HCT116 (cell line): ENCODE results near the gene ZC3H12C.

Experiments used
- CTCF ChIP-seq, 3 experiments: fragments of 200-600 bp in 1 of 3; sonication (generic) in 1 of 3; IDR thresholded peaks in 2 of 3; conservative IDR thresholded peaks in 1 of 3; 2 replicates each; pipeline ENCODE4 v1.5.1; 2012 to 2017; ENCODE audit warnings: low read depth in 2 of 3, low read length in 2 of 3, antibody characterized with exemption in 1 of 3, borderline replicate concordance in 1 of 3, control low read depth in 1 of 3, mild to moderate bottlenecking in 1 of 3, mixed read lengths in 1 of 3, mixed run types in 1 of 3, moderate library complexity in 1 of 3; ENCODE audit not compliant: insufficient read depth in 1 of 3
- EZH2 ChIP-seq: fragments of 200-600 bp; sonication (generic); IDR thresholded peaks from 2 replicates; pipeline ENCODE4 v1.6.1; 2017; ENCODE audit warnings: antibody characterized with exemption, mixed run types
- JUND ChIP-seq: IDR thresholded peaks from 2 replicates; pipeline ENCODE4 v1.6.1; 2012
- POLR2A ChIP-seq: IDR thresholded peaks from 2 replicates; pipeline ENCODE4 v1.7.0; 2011; ENCODE audit warnings: borderline replicate concordance; ENCODE audit not compliant: insufficient read depth, insufficient read length; ENCODE audit errors: extremely low read depth
- POLR2AphosphoS5 ChIP-seq: IDR thresholded peaks from 2 replicates; pipeline ENCODE4 v1.6.1; 2011; ENCODE audit warnings: mild to moderate bottlenecking, low read depth, low read length, moderate library complexity
- RAD21 ChIP-seq: IDR thresholded peaks from 2 replicates; pipeline ENCODE4 v1.6.1; 2012; ENCODE audit warnings: low read depth, mild to moderate bottlenecking
- TCF7L2 ChIP-seq: IDR thresholded peaks from 2 replicates; pipeline ENCODE4 v1.7.0; 2011; ENCODE audit warnings: borderline replicate concordance, inconsistent platforms; ENCODE audit not compliant: insufficient read depth, insufficient read length; ENCODE audit errors: extremely low read depth
- YY1 ChIP-seq: IDR thresholded peaks from 2 replicates; pipeline ENCODE4 v1.6.1; 2011; ENCODE audit warnings: low read length, low read depth, moderate library complexity, mild to moderate bottlenecking; ENCODE audit not compliant: insufficient replicate concordance; ENCODE audit errors: extremely low read depth
- ZBTB33 ChIP-seq: IDR thresholded peaks from 2 replicates; pipeline ENCODE4 v1.6.1; 2011; ENCODE audit warnings: mild to moderate bottlenecking, low read length, moderate library complexity; ENCODE audit not compliant: insufficient replicate concordance; ENCODE audit errors: extremely low read depth

- TF ChIP-seq RAD21: no peak
- no peak for TF ChIP-seq POLR2A
- TF ChIP-seq CTCF (IDR thresholded peaks at IDR 0.05 in 2 of 3, conservative IDR thresholded peaks at IDR 0.05 in 1 of 3; ENCODE audit: borderline replicate concordance in 1 of 3, insufficient read depth in 1 of 3, low read depth in 2 of 3, low read length in 2 of 3): no peak
- TF ChIP-seq EZH2: no peak
- TF ChIP-seq ZBTB33: no peak
- no peak for TF ChIP-seq JUND
- TF ChIP-seq YY1: no peak
- TF ChIP-seq TCF7L2: no peak
- TF ChIP-seq POLR2AphosphoS5: no peak
Measured at GRCh38 chr11:110046775-110047380, 46.3 kb upstream of the ZC3H12C start.
